ENCODE data around the gene UBA7. TPM values are rescaled to one million over a fixed set of nuclear protein-coding genes. Genes with fewer than 3 reads are reported as not detected.

Gene UBA7
- total RNA-seq (100 to 1,000 TPM; 173 to 198 TPM), total RNA-seq (114 to 128 reads per million in 2 donors)

GRCh38 chr3:49813497-49814174 is at the start of gene UBA7:
TSS of gene UBA7 (minus strand) at chr3:49813953. CDS start at chr3:49813787, 166 bp downstream.
- H3K27ac Mint-ChIP-seq: peak within 1 kb of the TSS; percentile 94
- ATAC-seq: peak; percentile 83
- H3K27me3 Mint-ChIP-seq: no peaks in the 10 kb centered on the region
- H3K9me3 ChIP-seq (ENCODE audit: control insufficient read depth, low read length, poor library complexity, severe bottlenecking): no peaks in the 10 kb centered on the region
- no peak for DNase-seq
- H3K4me1 Mint-ChIP-seq: peaks cover 19% of the 10 kb centered on the region
- peaks cover 8% of the 10 kb centered on the region for H3K36me3 Mint-ChIP-seq (ENCODE audit: low read depth)
- peak within 1 kb of the TSS; percentile 93 for H3K4me3 Mint-ChIP-seq

- ATAC-seq: no peak
- Mint-ChIP-seq H3K27me3 (peaks cover 25% of the 10 kb centered on the region), H3K36me3 (ENCODE audit: low read depth) (no peaks in the 10 kb centered on the region), H3K4me1 (peaks cover 11% of the 10 kb centered on the region), H3K27ac (peak overlapping the region; percentile 45), H3K4me3 (no peak overlapping the region)
- H3K9me3 ChIP-seq (ENCODE audit: control insufficient read depth, low read length, poor library complexity, severe bottlenecking): no peaks in the 10 kb centered on the region
- DNase-seq: no peak
These were observed 46.0 kb upstream of the UBA7 start for GRCh38 chr3:49859576-49860305.

GRCh38 chr3:49856181-49857005 is 42.6 kb upstream of the UBA7 start, which contains the start of gene TRAIP:
TSS of gene TRAIP (minus strand) at chr3:49856564. CDS start at chr3:49856453, 111 bp downstream.
- DNase-seq: peak; percentile 87 to 91 (median 91)
- Mint-ChIP-seq H3K27ac (peak within 1 kb of the TSS; percentile 81), H3K27me3 (no peaks in the 10 kb centered on the region), H3K36me3 (ENCODE audit: low read depth) (no peaks in the 10 kb centered on the region), H3K4me3 (peak within 1 kb of the TSS; percentile 86), H3K4me1 (peaks cover 9% of the 10 kb centered on the region)
- peak; percentile 100 for ATAC-seq
- H3K9me3 ChIP-seq (ENCODE audit: control insufficient read depth, low read length, poor library complexity, severe bottlenecking): no peaks in the 10 kb centered on the region

- H3K27ac Mint-ChIP-seq: no peak overlapping the region
- DNase-seq (no peak), ATAC-seq (no peak)
- no peaks in the 10 kb centered on the region for H3K9me3 ChIP-seq (ENCODE audit: control insufficient read depth, low read length, poor library complexity, severe bottlenecking)
- peak overlapping the region; percentile 86 for H3K4me3 Mint-ChIP-seq
- no peaks in the 10 kb centered on the region for H3K27me3 Mint-ChIP-seq
- H3K4me1 Mint-ChIP-seq: peaks cover 9% of the 10 kb centered on the region
- no peaks in the 10 kb centered on the region for H3K36me3 Mint-ChIP-seq (ENCODE audit: low read depth)
These were observed 41.9 kb upstream of the UBA7 start for GRCh38 chr3:49855662-49856061.

- no peak overlapping the region for H3K27ac Mint-ChIP-seq
These were observed 31.9 kb upstream of the UBA7 start for GRCh38 chr3:49845694-49846093.

GRCh38 chr3:49844464-49845183 is 30.9 kb upstream of the UBA7 start:
- DNase-seq (no peak), ATAC-seq (no peak)
- Mint-ChIP-seq H3K27ac (no peak overlapping the region), H3K4me3 (no peak overlapping the region), H3K4me1 (no peaks in the 10 kb centered on the region), H3K36me3 (ENCODE audit: low read depth) (no peaks in the 10 kb centered on the region), H3K27me3 (no peaks in the 10 kb centered on the region)
- H3K9me3 ChIP-seq (ENCODE audit: control insufficient read depth, low read length, poor library complexity, severe bottlenecking): no peaks in the 10 kb centered on the region

More at GRCh38 chr3:49845694-49846093, 31.9 kb upstream of the UBA7 start:
- Mint-ChIP-seq H3K4me3 (no peak overlapping the region), H3K36me3 (ENCODE audit: low read depth) (no peaks in the 10 kb centered on the region), H3K4me1 (no peaks in the 10 kb centered on the region), H3K27me3 (no peaks in the 10 kb centered on the region)
- ATAC-seq (no peak), DNase-seq (no peak)
- no peaks in the 10 kb centered on the region for H3K9me3 ChIP-seq (ENCODE audit: control insufficient read depth, low read length, poor library complexity, severe bottlenecking)

GRCh38 chr3:49842843-49843517 is 29.2 kb upstream of the UBA7 start:
- ATAC-seq (no peak), DNase-seq (no peak)
- Mint-ChIP-seq H3K36me3 (ENCODE audit: low read depth) (no peaks in the 10 kb centered on the region), H3K27ac (no peak overlapping the region), H3K4me1 (peaks cover 4% of the 10 kb centered on the region), H3K27me3 (no peaks in the 10 kb centered on the region), H3K4me3 (no peak overlapping the region)
- no peaks in the 10 kb centered on the region for H3K9me3 ChIP-seq (ENCODE audit: control insufficient read depth, low read length, poor library complexity, severe bottlenecking)

GRCh38 chr3:49841806-49842205 is 28.1 kb upstream of the UBA7 start:
- no peak for DNase-seq
- Mint-ChIP-seq H3K4me1 (peaks cover 4% of the 10 kb centered on the region), H3K4me3 (no peak overlapping the region), H3K27ac (no peak overlapping the region), H3K27me3 (no peaks in the 10 kb centered on the region), H3K36me3 (ENCODE audit: low read depth) (no peaks in the 10 kb centered on the region)
- no peak for ATAC-seq
- H3K9me3 ChIP-seq (ENCODE audit: control insufficient read depth, low read length, poor library complexity, severe bottlenecking): no peaks in the 10 kb centered on the region

- Mint-ChIP-seq H3K36me3 (ENCODE audit: low read depth) (no peaks in the 10 kb centered on the region), H3K27ac (no peak overlapping the region), H3K4me3 (no peak overlapping the region), H3K27me3 (no peaks in the 10 kb centered on the region), H3K4me1 (peaks cover 4% of the 10 kb centered on the region)
- ATAC-seq (no peak), DNase-seq (no peak)
- no peaks in the 10 kb centered on the region for H3K9me3 ChIP-seq (ENCODE audit: control insufficient read depth, low read length, poor library complexity, severe bottlenecking)
These were observed 27.5 kb upstream of the UBA7 start for GRCh38 chr3:49841126-49841696.

GRCh38 chr3:49840388-49840787 is 26.6 kb upstream of the UBA7 start:
- no peaks in the 10 kb centered on the region for H3K9me3 ChIP-seq (ENCODE audit: control insufficient read depth, low read length, poor library complexity, severe bottlenecking)
- Mint-ChIP-seq H3K27ac (peak overlapping the region; percentile 6), H3K4me1 (peaks cover 4% of the 10 kb centered on the region), H3K36me3 (ENCODE audit: low read depth) (no peaks in the 10 kb centered on the region), H3K4me3 (no peak overlapping the region), H3K27me3 (no peaks in the 10 kb centered on the region)
- no peak for ATAC-seq
- no peak for DNase-seq

GRCh38 chr3:49839193-49839809 is 25.5 kb upstream of the UBA7 start:
- H3K27me3 Mint-ChIP-seq: no peaks in the 10 kb centered on the region
- peak; percentile 95 for ATAC-seq
- no peak overlapping the region for H3K27ac Mint-ChIP-seq
- H3K4me3 Mint-ChIP-seq: no peak overlapping the region
- peaks cover 2% of the 10 kb centered on the region for H3K36me3 Mint-ChIP-seq (ENCODE audit: low read depth)
- H3K4me1 Mint-ChIP-seq: peaks cover 4% of the 10 kb centered on the region
- no peaks in the 10 kb centered on the region for H3K9me3 ChIP-seq (ENCODE audit: control insufficient read depth, low read length, poor library complexity, severe bottlenecking)
- DNase-seq: peak; percentile 60 to 70 (median 63)

- H3K4me1 Mint-ChIP-seq: no peaks in the 10 kb centered on the region
- peaks cover 2% of the 10 kb centered on the region for H3K36me3 Mint-ChIP-seq (ENCODE audit: low read depth)
- no peak for ATAC-seq
These were observed 17.6 kb upstream of the UBA7 start for GRCh38 chr3:49831341-49831740.

More at GRCh38 chr3:49831341-49831740, 17.6 kb upstream of the UBA7 start:
- no peak overlapping the region for H3K27ac Mint-ChIP-seq
- no peaks in the 10 kb centered on the region for H3K9me3 ChIP-seq (ENCODE audit: control insufficient read depth, low read length, poor library complexity, severe bottlenecking)
- no peak for DNase-seq
- H3K4me3 Mint-ChIP-seq: no peak overlapping the region
- no peaks in the 10 kb centered on the region for H3K27me3 Mint-ChIP-seq

All from T-helper 17 cell (primary cell).